GM15510 (cell line): ENCODE measurements around the gene CPT2.
A peak's percentile ranks its signal among the peaks of the same experiment; 100 is the strongest.

Experiments used
- POLR2A ChIP-seq: IDR thresholded peaks from 3 replicates; pipeline ENCODE4 v1.6.1; 2011; ENCODE audit warnings: borderline replicate concordance; ENCODE audit not compliant: insufficient read length; ENCODE audit errors: extremely low read depth

Gene CPT2

DNA sequence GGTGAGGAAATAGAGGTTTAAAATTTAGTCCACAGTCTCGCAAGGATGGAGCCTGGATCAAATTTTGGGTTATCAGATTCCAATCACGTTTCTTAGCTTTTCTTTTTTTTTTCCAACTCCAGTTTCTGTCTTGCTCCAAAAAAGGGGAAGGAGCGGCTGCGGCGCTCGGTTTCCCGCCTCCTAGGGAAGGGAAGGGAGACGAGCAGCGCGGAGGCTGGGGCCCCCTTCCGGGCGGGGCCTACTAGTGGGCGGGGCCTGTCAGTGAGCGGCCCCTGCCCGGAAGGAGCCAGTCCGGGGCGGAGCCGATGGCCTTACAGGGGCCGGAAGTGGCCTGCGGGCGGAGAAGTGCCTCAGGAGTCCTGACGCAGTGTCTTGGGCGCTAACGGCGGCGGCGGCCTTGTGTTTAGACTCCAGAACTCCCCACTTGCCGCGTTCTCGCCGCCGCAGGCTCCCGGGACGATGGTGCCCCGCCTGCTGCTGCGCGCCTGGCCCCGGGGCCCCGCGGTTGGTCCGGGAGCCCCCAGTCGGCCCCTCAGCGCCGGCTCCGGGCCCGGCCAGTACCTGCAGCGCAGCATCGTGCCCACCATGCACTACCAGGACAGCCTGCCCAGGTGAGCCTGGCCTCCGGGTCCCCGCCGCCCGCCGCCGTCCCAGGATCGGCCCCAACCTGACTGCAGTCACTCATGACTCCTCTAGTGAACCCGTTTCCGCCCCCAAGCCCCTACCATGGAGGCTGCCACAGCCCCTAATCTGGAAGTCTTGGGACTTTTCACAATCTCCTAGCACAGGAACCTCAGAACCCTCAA is at the start of gene CPT2:
TSS of gene CPT2 (plus strand) at position 340 of the 806 bp plus-strand sequence. CDS start at position 460, 120 bp downstream.
- peak; percentile 98 for TF ChIP-seq POLR2A

- TF ChIP-seq POLR2A = no peak
These were observed 49.5 kb upstream of the CPT2 start for GRCh38 chr1:53147174-53147573.

DNA sequence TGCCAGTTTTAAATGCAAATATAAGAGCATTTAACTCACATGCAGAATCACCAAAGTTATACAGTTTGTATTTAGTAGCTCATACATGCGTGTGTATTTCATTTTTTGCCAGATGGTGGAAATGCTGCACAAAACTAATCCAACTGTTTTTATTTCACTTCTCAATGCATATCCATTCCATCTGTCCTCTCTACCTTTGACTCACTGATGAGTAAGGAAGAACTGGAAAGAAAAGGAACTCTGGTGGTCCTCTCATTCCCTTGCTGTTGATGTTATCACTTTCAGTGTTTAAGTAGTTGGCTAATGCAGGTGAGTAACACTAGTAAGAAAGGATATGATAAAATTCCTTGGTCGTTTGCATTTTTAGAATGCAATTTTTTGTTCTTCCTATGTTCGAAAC is 48.5 kb upstream of the CPT2 start:
- TF ChIP-seq POLR2A = no peak

- no peak for TF ChIP-seq POLR2A
These were observed 42.9 kb upstream of the CPT2 start for GRCh38 chr1:53153752-53154151.

GRCh38 chr1:53154859-53155438 is 41.7 kb upstream of the CPT2 start:
- no peak for TF ChIP-seq POLR2A

- no peak for TF ChIP-seq POLR2A
These were observed 41.1 kb upstream of the CPT2 start for GRCh38 chr1:53155534-53155933.

DNA sequence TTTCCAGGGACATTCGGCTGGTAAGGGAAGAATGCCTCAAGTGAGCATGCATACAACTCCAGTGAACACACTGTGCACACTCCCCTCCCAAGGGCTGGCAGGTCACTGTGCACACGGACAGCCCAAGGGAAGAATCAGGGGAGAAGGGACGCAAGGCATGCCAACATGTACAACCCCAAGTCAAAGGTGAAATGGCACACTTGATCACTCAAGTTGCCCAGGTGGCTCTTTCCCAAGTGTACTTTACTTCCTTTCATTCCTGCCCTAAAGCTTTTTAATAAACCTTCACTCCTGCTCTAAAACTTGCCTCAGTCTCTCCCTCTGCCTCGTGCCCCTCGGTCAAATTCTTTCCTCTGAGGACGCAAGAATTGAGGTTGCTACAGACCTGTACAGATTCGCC is 40.7 kb upstream of the CPT2 start:
- TF ChIP-seq POLR2A = no peak

DNA sequence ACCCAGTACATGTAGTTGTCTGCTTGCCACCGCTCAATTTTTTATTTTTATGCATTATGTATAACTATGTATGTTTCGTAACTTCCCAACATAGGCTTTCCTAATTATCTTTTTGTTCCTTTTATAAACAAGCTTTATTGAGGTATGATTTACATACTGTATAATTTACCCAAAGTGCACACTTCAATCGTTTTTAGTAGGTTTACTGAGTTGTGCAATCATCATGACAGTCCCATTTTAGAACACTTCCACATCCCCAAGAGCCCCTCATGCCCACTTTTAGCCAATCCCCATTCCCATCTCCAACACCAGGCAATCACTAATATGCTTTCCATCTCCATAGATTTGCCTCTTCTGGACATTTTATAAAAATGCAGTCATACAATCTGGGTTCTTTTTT is 39.8 kb upstream of the CPT2 start:
- TF ChIP-seq POLR2A = no peak

DNA sequence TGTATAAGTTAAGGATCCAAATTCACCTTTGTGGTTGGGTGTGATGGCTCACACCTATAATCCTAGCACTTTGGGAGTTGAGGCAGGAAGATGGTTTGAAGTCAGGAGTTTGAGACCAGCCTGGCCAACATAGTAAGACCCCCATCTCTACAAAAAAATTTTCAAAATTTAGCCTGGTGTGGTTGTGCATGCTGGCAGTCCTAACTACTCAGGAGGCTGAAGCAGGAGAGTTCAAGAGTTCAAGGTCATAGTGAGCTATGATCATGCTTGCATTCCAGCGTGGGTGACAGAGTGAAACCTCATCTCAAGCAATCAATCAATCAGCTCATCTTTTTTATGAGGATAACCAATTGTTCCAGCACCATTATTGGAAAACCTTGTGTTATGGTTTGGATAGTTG is 37.7 kb upstream of the CPT2 start:
- TF ChIP-seq POLR2A = no peak

GRCh38 chr1:53160924-53161378 is 35.7 kb upstream of the CPT2 start:
- no peak for TF ChIP-seq POLR2A

DNA sequence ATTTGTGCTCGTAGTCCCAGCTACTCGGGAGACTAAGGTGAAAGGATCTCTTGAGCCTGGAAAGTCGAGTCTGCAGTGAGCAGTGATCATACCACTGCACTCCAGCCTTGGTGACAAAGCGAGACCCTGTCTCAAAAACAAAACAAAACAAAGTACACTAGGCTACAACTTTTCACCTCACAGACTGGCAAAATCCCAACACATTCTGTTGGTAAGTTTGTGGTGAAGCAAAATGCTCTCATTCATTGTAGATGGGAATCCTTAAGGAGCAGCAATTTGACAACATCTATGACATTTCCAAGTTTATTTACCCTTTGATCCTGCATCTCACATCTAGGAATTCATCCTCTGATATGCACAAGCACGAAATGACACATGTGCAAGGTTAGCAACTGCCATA is 34.0 kb upstream of the CPT2 start:
- no peak for TF ChIP-seq POLR2A

DNA sequence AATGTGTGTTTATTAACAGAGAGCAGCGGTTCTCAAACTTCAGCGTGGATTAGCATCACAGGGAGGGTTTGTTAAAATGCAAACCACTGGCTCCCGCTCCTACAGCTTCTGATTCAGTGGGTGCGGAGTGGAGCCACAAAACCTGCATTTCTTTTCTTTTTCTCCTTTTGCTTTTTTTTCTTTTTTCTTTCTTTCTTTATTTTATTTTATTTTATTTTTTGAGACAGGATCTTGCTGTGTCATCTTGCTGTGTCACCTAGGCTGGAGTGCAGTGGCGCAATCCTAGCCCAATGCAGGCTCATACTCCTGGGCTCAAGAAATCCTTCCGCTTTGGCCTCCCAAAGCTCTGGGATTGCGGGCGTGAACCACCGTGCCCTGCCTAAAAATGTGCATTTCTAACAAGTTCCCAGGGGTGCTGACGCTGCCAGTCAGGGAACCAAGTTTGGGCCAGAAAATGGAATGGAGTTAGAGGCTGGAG is 33.3 kb upstream of the CPT2 start:
- no peak for TF ChIP-seq POLR2A

- TF ChIP-seq POLR2A = no peak
These were observed 31.1 kb upstream of the CPT2 start for GRCh38 chr1:53165408-53165961.

- no peak for TF ChIP-seq POLR2A
These were observed 30.3 kb upstream of the CPT2 start for GRCh38 chr1:53166366-53166765.

DNA sequence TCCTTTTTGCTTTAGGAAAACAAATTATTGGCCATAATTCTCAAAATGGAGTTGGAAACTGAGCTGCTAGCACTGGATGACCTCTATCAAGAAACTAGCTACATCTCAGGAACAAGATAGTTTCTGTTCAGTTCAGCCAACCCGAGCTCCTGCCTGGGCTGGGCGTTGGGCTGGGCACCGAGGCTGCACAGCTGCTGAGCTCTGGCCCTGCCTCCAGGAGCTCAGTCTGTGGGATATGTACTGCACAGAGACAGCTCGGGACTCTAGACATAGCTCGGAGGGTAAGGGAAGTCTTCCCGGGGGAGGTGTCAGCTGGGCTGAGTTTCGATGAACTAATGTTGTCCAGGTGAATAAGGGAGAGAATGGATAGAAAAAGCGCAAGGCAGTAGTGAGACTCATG is 29.7 kb upstream of the CPT2 start:
- TF ChIP-seq POLR2A = no peak
